Cerebellar nuclear complex (tissue), 1 donor: ENCODE results near the gene HS3ST6.
"Not testable (repeated sequence)": the region's sequence is repeated elsewhere in the genome, so short reads cannot be mapped to it uniquely, and the experiment has no call there.

Experiments
- DNase-seq, 2 experiments: peaks; one replicate each; lab custom pipeline; 2025; lab: John Stamatoyannopoulos, UW

HS3ST6 gene

GRCh38 chr16:1907226-1907860 is 10.9 kb downstream of the HS3ST6 start:
- no peak for DNase-seq

GRCh38 chr16:1906846-1907165 is 11.4 kb downstream of the HS3ST6 start:
- DNase-seq: no peak

- no peak for DNase-seq
Observed at GRCh38 chr16:1906055-1906845, 12.0 kb downstream of the HS3ST6 start.

- DNase-seq: no peak
Observed at GRCh38 chr16:1903845-1904840, 14.1 kb downstream of the HS3ST6 start.

- no peak for DNase-seq
Observed at GRCh38 chr16:1903220-1903574, 15.0 kb downstream of the HS3ST6 start.

- DNase-seq: no peak
Observed at GRCh38 chr16:1902547-1903219, 15.5 kb downstream of the HS3ST6 start.

GRCh38 chr16:1900452-1900774 is 17.8 kb downstream of the HS3ST6 start:
- DNase-seq: no peak

GRCh38 chr16:1899641-1900451 is 18.4 kb downstream of the HS3ST6 start:
- no peak for DNase-seq

- DNase-seq: not testable (repeated sequence)
Observed at GRCh38 chr16:1897692-1898091, 20.5 kb downstream of the HS3ST6 start.

GRCh38 chr16:1895949-1896675 is 22.1 kb downstream of the HS3ST6 start:
- DNase-seq: no peak

- no peak for DNase-seq
Observed at GRCh38 chr16:1895068-1895467, 23.1 kb downstream of the HS3ST6 start.

GRCh38 chr16:1890708-1891050 is 27.5 kb downstream of the HS3ST6 start:
- no peak for DNase-seq

- no peak for DNase-seq
Observed at GRCh38 chr16:1890024-1890707, 28.0 kb downstream of the HS3ST6 start.

GRCh38 chr16:1887711-1888354 is 30.4 kb downstream of the HS3ST6 start:
- DNase-seq: no peak

- DNase-seq: no peak
Observed at GRCh38 chr16:1884889-1885288, 33.3 kb downstream of the HS3ST6 start.

GRCh38 chr16:1884155-1884760 is 34.0 kb downstream of the HS3ST6 start:
- no peak for DNase-seq

GRCh38 chr16:1881172-1881571 is 37.0 kb downstream of the HS3ST6 start:
- DNase-seq: not testable (repeated sequence)

GRCh38 chr16:1879477-1879876 is 38.7 kb downstream of the HS3ST6 start:
- DNase-seq: no peak

GRCh38 chr16:1878256-1878655 is 40.0 kb downstream of the HS3ST6 start:
- no peak for DNase-seq
